ENCODE results near the gene PARD6G.
"Not testable (repeated sequence)": the region's sequence is repeated elsewhere in the genome, so short reads cannot be mapped to it uniquely, and the experiment has no call there.

The PARD6G gene

GRCh38 chr18:80246445-80247392 lies 595 bp downstream of the PARD6G start:
- H3K4me1 Mint-ChIP-seq = peaks cover 6% of the 10 kb centered on the region
- DNase-seq = peak; percentile 30
- H3K36me3 Mint-ChIP-seq = no peaks in the 10 kb centered on the region
- no peak overlapping the region for H3K27ac Mint-ChIP-seq
- no peaks in the 10 kb centered on the region for H3K9me3 Mint-ChIP-seq
- CTCF ChIA-PET = no interaction called here
- H3K27me3 Mint-ChIP-seq = peaks cover 80% of the 10 kb centered on the region
- peak overlapping the region; percentile 63 for H3K4me3 Mint-ChIP-seq

GRCh38 chr18:80245781-80246444 lies 1.4 kb downstream of the PARD6G start:
- H3K27me3 Mint-ChIP-seq = peaks cover 75% of the 10 kb centered on the region
- peak overlapping the region; percentile 63 for H3K4me3 Mint-ChIP-seq
- no peak overlapping the region for H3K27ac Mint-ChIP-seq
- H3K9me3 Mint-ChIP-seq = no peaks in the 10 kb centered on the region
- no peak for DNase-seq
- H3K36me3 Mint-ChIP-seq = no peaks in the 10 kb centered on the region
- H3K4me1 Mint-ChIP-seq = peaks cover 6% of the 10 kb centered on the region
- CTCF ChIA-PET = interaction anchor here (1.2 to 1.8 kb wide), 2 partner anchors 9 to 11 kb away, joined by 5 to 6 read pairs; no protein-coding TSS in a partner anchor

- CTCF ChIA-PET = interaction anchor here (1.2 to 1.8 kb wide), 2 partner anchors 9 to 11 kb away, joined by 5 to 6 read pairs; no protein-coding TSS in a partner anchor
- peak overlapping the region; percentile 63 for H3K4me3 Mint-ChIP-seq
- DNase-seq = no peak
- H3K27me3 Mint-ChIP-seq = peaks cover 68% of the 10 kb centered on the region
- peaks cover 6% of the 10 kb centered on the region for H3K4me1 Mint-ChIP-seq
- no peaks in the 10 kb centered on the region for H3K36me3 Mint-ChIP-seq
- no peak overlapping the region for H3K27ac Mint-ChIP-seq
- no peaks in the 10 kb centered on the region for H3K9me3 Mint-ChIP-seq
Observed at GRCh38 chr18:80244956-80245730, 2.2 kb downstream of the PARD6G start.

GRCh38 chr18:80244167-80244566 lies 3.1 kb downstream of the PARD6G start:
- DNase-seq = no peak
- H3K27ac Mint-ChIP-seq = no peak overlapping the region
- no peaks in the 10 kb centered on the region for H3K9me3 Mint-ChIP-seq
- H3K27me3 Mint-ChIP-seq = peaks cover 65% of the 10 kb centered on the region
- H3K4me1 Mint-ChIP-seq = peaks cover 6% of the 10 kb centered on the region
- CTCF ChIA-PET = interaction anchor here (1.1 to 1.8 kb wide), 4 partner anchors 10 to 83 kb away, joined by 3 to 5 read pairs (median 3); no protein-coding TSS in a partner anchor
- H3K4me3 Mint-ChIP-seq = no peak overlapping the region
- H3K36me3 Mint-ChIP-seq = no peaks in the 10 kb centered on the region

- Mint-ChIP-seq H3K4me1 (peaks cover 6% of the 10 kb centered on the region), H3K27ac (no peak overlapping the region), H3K9me3 (no peaks in the 10 kb centered on the region), H3K4me3 (no peak overlapping the region), H3K27me3 (peaks cover 66% of the 10 kb centered on the region), H3K36me3 (no peaks in the 10 kb centered on the region)
- CTCF ChIA-PET = interaction anchor here (1.1 to 1.2 kb wide), 3 partner anchors 13 to 82 kb away, joined by 3 read pairs; no protein-coding TSS in a partner anchor
- DNase-seq = no peak
Observed at GRCh38 chr18:80243204-80243603, 4.1 kb downstream of the PARD6G start.

GRCh38 chr18:80241919-80242777 lies 5.2 kb downstream of the PARD6G start:
- Mint-ChIP-seq H3K36me3 (no peaks in the 10 kb centered on the region), H3K27me3 (peaks cover 58% of the 10 kb centered on the region), H3K9me3 (no peaks in the 10 kb centered on the region), H3K27ac (no peak overlapping the region), H3K4me1 (peaks cover 6% of the 10 kb centered on the region), H3K4me3 (no peak overlapping the region)
- DNase-seq = no peak
- CTCF ChIA-PET = interaction anchor here (0.6 kb wide), 2 partner anchors 90 to 202 kb away, joined by 4 read pairs; no protein-coding TSS in a partner anchor

- Mint-ChIP-seq H3K4me3 (no peak overlapping the region), H3K27me3 (peaks cover 35% of the 10 kb centered on the region), H3K36me3 (no peaks in the 10 kb centered on the region), H3K27ac (no peak overlapping the region), H3K4me1 (no peaks in the 10 kb centered on the region), H3K9me3 (no peaks in the 10 kb centered on the region)
- CTCF ChIA-PET = interaction anchor here (1.0 to 1.3 kb wide), 4 partner anchors 9 to 80 kb away, joined by 3 read pairs; no protein-coding TSS in a partner anchor
- no peak for DNase-seq
Observed at GRCh38 chr18:80239830-80240229, 7.5 kb downstream of the PARD6G start.

- no peaks in the 10 kb centered on the region for H3K36me3 Mint-ChIP-seq
- CTCF ChIA-PET = no interaction called here
- H3K27ac Mint-ChIP-seq = no peak overlapping the region
Observed at GRCh38 chr18:80238651-80239260, 8.6 kb downstream of the PARD6G start.

GRCh38 chr18:80237519-80237918 lies 9.8 kb downstream of the PARD6G start:
- H3K27ac Mint-ChIP-seq, H3K4me3 Mint-ChIP-seq, DNase-seq, CTCF ChIA-PET, H3K4me1 Mint-ChIP-seq, H3K36me3 Mint-ChIP-seq, H3K9me3 Mint-ChIP-seq: not testable (repeated sequence)
- peaks cover 24% of the 10 kb centered on the region for H3K27me3 Mint-ChIP-seq

More at GRCh38 chr18:80238651-80239260, 8.6 kb downstream of the PARD6G start:
- no peak for DNase-seq
- H3K9me3 Mint-ChIP-seq = no peaks in the 10 kb centered on the region
- peaks cover 30% of the 10 kb centered on the region for H3K27me3 Mint-ChIP-seq
- H3K4me3 Mint-ChIP-seq = no peak overlapping the region
- H3K4me1 Mint-ChIP-seq = no peaks in the 10 kb centered on the region

GRCh38 chr18:80234398-80234797 lies 12.9 kb downstream of the PARD6G start:
- CTCF ChIA-PET = no interaction called here
- Mint-ChIP-seq H3K9me3 (no peaks in the 10 kb centered on the region), H3K36me3 (no peaks in the 10 kb centered on the region), H3K4me3 (no peak overlapping the region), H3K4me1 (no peaks in the 10 kb centered on the region), H3K27ac (no peak overlapping the region), H3K27me3 (peaks cover 18% of the 10 kb centered on the region)
- no peak for DNase-seq

GRCh38 chr18:80233899-80234298 lies 13.4 kb downstream of the PARD6G start:
- Mint-ChIP-seq H3K36me3 (no peaks in the 10 kb centered on the region), H3K9me3 (no peaks in the 10 kb centered on the region), H3K4me3 (no peak overlapping the region), H3K27me3 (peaks cover 15% of the 10 kb centered on the region), H3K4me1 (no peaks in the 10 kb centered on the region), H3K27ac (no peak overlapping the region)
- DNase-seq = no peak
- CTCF ChIA-PET = no interaction called here

- H3K27ac Mint-ChIP-seq = no peak overlapping the region
Observed at GRCh38 chr18:80233201-80233835, 14.0 kb downstream of the PARD6G start.

More at GRCh38 chr18:80233201-80233835, 14.0 kb downstream of the PARD6G start:
- CTCF ChIA-PET = no interaction called here
- Mint-ChIP-seq H3K36me3 (no peaks in the 10 kb centered on the region), H3K27me3 (peaks cover 10% of the 10 kb centered on the region), H3K4me1 (no peaks in the 10 kb centered on the region), H3K9me3 (no peaks in the 10 kb centered on the region), H3K4me3 (no peak overlapping the region)
- no peak for DNase-seq
